HG02759 (cell line): ENCODE data around the gene NYAP1.
"Not testable (repeated sequence)": the region's sequence is repeated elsewhere in the genome, so short reads cannot be mapped to it uniquely, and the experiment has no call there.

Experiments
- ATAC-seq: cut with Tn5 transposase; IDR thresholded peaks from one replicate; pipeline ENCODE4 v1.9.1; 2021; ENCODE audit warnings: mild to moderate bottlenecking, moderate library complexity; ENCODE audit not compliant: unreplicated experiment

NYAP1 gene

DNA sequence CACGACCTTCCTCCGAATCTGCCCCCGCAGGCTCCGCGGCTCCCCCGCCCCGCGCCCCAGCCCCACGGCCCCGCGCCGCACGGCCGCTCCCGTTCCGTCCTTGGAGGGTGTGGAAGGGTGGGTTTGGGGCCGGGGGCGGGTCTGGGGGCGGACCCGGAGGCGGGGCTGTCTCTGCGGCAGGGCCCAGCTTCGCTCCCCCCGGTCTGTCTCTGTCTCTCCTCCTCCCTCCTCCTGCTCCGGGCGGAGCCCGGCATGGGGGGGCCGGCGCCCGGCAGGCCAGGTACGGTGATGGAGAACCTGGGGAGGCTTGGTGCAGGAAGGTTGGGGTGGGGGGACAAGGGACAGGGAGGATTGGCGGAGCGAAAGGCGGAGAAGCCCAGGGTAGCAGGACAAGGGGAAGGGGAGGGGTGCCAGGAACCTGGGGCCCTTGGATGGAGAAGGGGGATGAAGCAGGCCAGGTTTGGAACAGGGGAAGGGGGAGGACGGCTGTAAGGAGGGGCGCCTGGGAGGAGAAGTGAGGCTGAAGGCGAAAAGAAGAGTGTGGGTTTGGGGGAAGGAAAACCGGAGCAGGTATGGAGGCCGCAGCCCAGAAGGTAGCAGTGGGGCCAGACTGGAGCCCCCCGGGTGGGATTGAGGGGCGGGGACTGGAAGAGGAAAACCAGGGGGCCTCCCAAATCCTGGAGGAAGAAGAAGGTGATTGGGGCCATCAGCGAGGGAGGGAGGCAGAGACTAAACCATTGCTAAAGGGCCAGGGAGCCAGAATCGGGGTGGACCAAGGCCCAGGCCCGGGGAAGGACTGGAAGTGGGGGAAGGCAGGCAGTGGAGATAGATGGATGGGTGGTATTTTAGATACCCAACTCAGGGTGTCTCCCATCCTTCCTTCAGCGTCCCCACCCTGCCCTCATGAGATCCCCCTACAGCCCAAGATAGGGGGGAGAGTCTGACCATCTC, at the start of gene NYAP1:
TSS of gene NYAP1 (plus strand) at position 206 of the 951 bp plus-strand sequence. CDS start 1,385 bp downstream, outside the sequence.
- peak; percentile 26 for ATAC-seq

GRCh38 chr7:100434297-100435144, 49.2 kb upstream of the NYAP1 start:
- ATAC-seq: no peak

DNA sequence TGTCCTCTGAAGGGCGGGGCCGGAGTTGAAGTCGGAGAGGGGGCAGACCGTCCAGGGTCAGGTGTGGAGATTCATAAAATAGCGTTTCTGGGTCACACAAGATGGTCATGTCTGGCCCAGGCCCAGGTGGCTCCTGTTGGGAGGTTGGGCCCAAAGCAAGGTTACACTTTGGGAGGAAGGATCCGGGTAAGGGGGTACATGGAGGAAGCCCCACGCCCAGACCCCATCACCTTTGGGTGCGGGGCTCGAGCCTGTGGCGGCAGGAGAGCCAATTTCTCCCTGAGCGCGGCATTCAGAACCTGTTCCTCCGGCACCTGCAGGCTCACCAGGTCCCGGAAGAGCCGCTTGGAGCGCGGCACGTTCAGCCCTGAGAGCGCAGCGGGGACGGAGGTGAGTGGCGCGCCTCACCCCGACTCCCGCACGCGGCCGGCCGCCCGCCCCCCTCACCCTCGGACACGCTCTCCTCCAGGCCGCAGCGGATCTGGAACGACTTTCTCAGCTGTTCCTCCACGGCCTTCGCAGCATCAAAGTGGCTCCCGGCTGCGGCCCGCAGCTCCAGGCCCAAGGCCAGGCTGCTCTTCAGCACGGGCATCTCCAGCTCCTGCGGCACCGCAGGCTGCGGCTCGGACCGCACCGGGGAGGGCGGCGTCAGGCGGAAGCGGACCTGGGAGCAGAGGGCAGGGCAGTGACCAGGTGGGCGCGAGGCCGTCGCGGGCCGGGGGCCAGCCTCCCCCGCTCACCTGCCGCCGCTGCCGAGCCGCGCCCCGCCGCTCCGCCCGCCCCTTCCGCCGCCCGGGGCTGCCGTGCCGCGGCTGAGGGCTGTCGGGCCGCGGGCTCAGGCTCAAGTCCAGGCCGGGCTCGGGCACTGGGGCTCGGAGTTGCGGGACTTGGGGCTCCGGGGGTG, 48.1 kb upstream of the NYAP1 start:
- ATAC-seq: peak; percentile 32

- ATAC-seq: no peak
Measured at GRCh38 chr7:100437150-100438100, 46.3 kb upstream of the NYAP1 start.

DNA sequence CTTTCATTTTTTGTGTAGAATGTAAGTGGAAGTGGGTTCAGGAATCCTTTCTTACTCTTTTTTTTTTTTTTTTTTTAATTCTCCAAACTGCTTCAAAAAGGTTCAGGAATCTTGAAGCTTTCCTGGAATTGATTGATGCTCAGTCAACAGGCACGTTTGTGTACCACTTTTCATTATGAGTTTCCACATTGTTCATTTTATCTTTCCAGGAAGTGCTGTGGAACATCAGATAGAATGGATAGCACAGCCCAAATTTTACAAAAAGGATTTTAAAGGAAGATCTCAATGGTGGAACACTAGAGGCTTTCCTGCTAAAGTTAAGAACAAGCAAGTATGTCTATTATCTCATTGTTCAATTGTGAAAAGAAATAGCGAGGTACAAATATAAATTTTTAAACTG, 45.6 kb upstream of the NYAP1 start:
- ATAC-seq: no peak

GRCh38 chr7:100438731-100439130, 45.0 kb upstream of the NYAP1 start:
- not testable (repeated sequence) for ATAC-seq

DNA sequence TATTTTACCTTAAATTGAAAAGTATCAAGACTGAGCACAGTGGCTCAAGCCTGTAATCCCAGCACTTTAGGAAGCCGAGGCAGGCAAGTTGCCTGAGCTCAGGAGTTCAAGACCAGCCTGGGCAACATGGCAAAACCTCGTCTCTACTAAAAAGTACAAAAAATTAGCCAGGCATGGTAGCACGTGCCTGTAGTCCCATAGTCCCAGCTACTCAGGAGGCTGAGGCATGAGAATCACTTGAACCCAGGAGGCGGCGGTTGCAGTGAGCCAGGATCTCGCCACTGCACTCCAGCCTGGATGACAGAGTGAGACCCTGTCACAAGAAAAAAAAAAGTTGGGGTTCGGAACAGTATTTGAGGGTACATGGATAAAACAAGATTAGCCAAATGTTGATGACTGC, 44.5 kb upstream of the NYAP1 start:
- not testable (repeated sequence) for ATAC-seq

GRCh38 chr7:100441641-100442535, 41.8 kb upstream of the NYAP1 start:
- no peak for ATAC-seq

GRCh38 chr7:100443096-100443840, 40.5 kb upstream of the NYAP1 start:
- no peak for ATAC-seq

- ATAC-seq: no peak
Measured at GRCh38 chr7:100444311-100445278, 39.1 kb upstream of the NYAP1 start.

- no peak for ATAC-seq
Measured at GRCh38 chr7:100446040-100446439, 37.7 kb upstream of the NYAP1 start.

- ATAC-seq: not testable (repeated sequence)
Measured at GRCh38 chr7:100447363-100447762, 36.4 kb upstream of the NYAP1 start.

GRCh38 chr7:100449190-100449795, 34.4 kb upstream of the NYAP1 start:
- ATAC-seq: no peak

DNA sequence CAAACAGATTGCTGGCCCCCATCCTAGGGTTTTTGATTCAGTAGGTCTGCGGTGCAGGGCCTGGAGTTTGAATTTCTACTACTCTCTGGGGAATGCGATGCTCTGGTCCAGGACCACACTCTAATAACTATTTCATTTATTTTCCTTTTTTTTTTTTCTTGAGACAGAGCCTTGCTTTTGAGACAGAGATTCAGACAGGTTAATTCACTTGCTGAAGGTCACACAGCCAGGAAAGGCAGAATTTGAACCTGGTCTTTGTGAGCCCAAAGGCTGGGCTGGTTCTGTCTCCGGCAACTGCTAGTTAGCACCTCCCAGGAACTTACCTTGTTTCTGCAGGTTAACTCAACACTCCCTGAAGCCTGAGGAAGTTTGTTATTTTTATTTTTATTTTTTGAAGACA, 31.2 kb upstream of the NYAP1 start:
- no peak for ATAC-seq

- ATAC-seq: not testable (repeated sequence)
Measured at GRCh38 chr7:100453854-100454253, 29.9 kb upstream of the NYAP1 start.

GRCh38 chr7:100455206-100455605, 28.5 kb upstream of the NYAP1 start:
- no peak for ATAC-seq
